Adipose tissue (tissue), 3 donors: ENCODE measurements around the gene PLEKHG3. TPM values are rescaled to one million over a fixed set of nuclear protein-coding genes. Genes with fewer than 3 reads are reported as not detected.

ENCODE experiments used
- H3K27ac ChIP-seq: one replicate; pipeline ENCODE4 v1.5.1; 2013; ENCODE audit warnings: low read depth, low read length
- WGBS, 3 donors: extraction: QIAGEN DNeasy Blood & Tissue Kit; methylation state at CpG; one replicate each; pipeline ENCODE4 v1.1.7; 2013; 5-methylcytosine and 5-hydroxymethylcytosine counted together
- polyA plus RNA-seq, 3 donors: library from polyadenylated mRNA; stranded (reverse); fragments of 200-250 nt; gene quantifications; one replicate each; pipeline ENCODE4 v1.2.3, GENCODE V29; 2013
- donor health status: healthy with polysubstance abuse.
- donor health status: Bipolar disorder and iron deficiency.
- donor health status: healthy.

Gene PLEKHG3
- polyA plus RNA-seq, 3 donors = 17.8 to 23.5 (median 21.3) TPM

- 42 to 68% (median 67%) methylated on average over 9 of the region's 9 CpGs for WGBS, 3 donors
- no peak overlapping the region for H3K27ac ChIP-seq
Observed at GRCh38 chr14:64755781-64756221, 51.6 kb downstream of the PLEKHG3 start.

GRCh38 chr14:64756712-64757111 is 52.5 kb downstream of the PLEKHG3 start:
- H3K27ac ChIP-seq = no peak overlapping the region
- WGBS, 3 donors = 92 to 97% (median 97%) methylated on average over 5 of the region's 5 CpGs

GRCh38 chr14:64757601-64758000 is 53.4 kb downstream of the PLEKHG3 start:
- 73 to 93% (median 87%) methylated on average over 2 to 3 of the region's 3 CpGs for WGBS, 3 donors
- no peak overlapping the region for H3K27ac ChIP-seq

- WGBS, 3 donors = 46 to 67% (median 63%) methylated on average over 3 of the region's 3 CpGs
- H3K27ac ChIP-seq = no peak overlapping the region
Observed at GRCh38 chr14:64758025-64758521, 53.8 kb downstream of the PLEKHG3 start.

- WGBS, 3 donors = 44 to 73% (median 65%) methylated on average over 7 of the region's 7 CpGs
- H3K27ac ChIP-seq = no peak overlapping the region
Observed at GRCh38 chr14:64758691-64759554, 54.7 kb downstream of the PLEKHG3 start.

GRCh38 chr14:64759555-64759938 is 55.3 kb downstream of the PLEKHG3 start:
- H3K27ac ChIP-seq = no peak overlapping the region
- WGBS, 3 donors = 95 to 98% (median 97%) methylated on average over 6 of the region's 6 CpGs

- WGBS, 3 donors = 55 to 66% (median 63%) methylated on average over 8 of the region's 8 CpGs
- H3K27ac ChIP-seq = no peak overlapping the region
Observed at GRCh38 chr14:64760146-64760755, 56.0 kb downstream of the PLEKHG3 start.

GRCh38 chr14:64760916-64761315 is 56.7 kb downstream of the PLEKHG3 start:
- H3K27ac ChIP-seq = no peak overlapping the region
- 55 to 83% (median 69%) methylated on average over 5 of the region's 5 CpGs for WGBS, 3 donors

GRCh38 chr14:64761441-64762043 is 57.3 kb downstream of the PLEKHG3 start:
- WGBS, 3 donors = 21 to 45% (median 38%) methylated on average over 5 of the region's 5 CpGs
- H3K27ac ChIP-seq = no peak overlapping the region

- WGBS, 3 donors = 8 to 24% (median 19%) methylated on average over 19 of the region's 19 CpGs
- no peak overlapping the region for H3K27ac ChIP-seq
Observed at GRCh38 chr14:64762044-64763034, 58.1 kb downstream of the PLEKHG3 start.

GRCh38 chr14:64763085-64763782 is 59.0 kb downstream of the PLEKHG3 start:
- 74 to 83% (median 81%) methylated on average over 11 of the region's 11 CpGs for WGBS, 3 donors

GRCh38 chr14:64763801-64764621 is 59.8 kb downstream of the PLEKHG3 start:
- WGBS, 3 donors = 55 to 60% (median 59%) methylated on average over 18 of the region's 18 CpGs
- H3K27ac ChIP-seq = no peak overlapping the region

More at GRCh38 chr14:64763085-64763782, 59.0 kb downstream of the PLEKHG3 start:
- H3K27ac ChIP-seq = no peak overlapping the region

- H3K27ac ChIP-seq = no peak overlapping the region
Observed at GRCh38 chr14:64764641-64765520, 60.7 kb downstream of the PLEKHG3 start.

GRCh38 chr14:64765740-64766302 is 61.6 kb downstream of the PLEKHG3 start:
- H3K27ac ChIP-seq = no peak overlapping the region
- 95 to 97% (median 96%) methylated on average over 4 of the region's 4 CpGs for WGBS, 3 donors

More at GRCh38 chr14:64764641-64765520, 60.7 kb downstream of the PLEKHG3 start:
- WGBS, 3 donors = 27 to 37% (median 29%) methylated on average over 21 to 29 of the region's 29 CpGs

- no peak overlapping the region for H3K27ac ChIP-seq
- 82 to 89% (median 85%) methylated on average over 20 to 25 of the region's 25 CpGs for WGBS, 3 donors
Observed at GRCh38 chr14:64766430-64767151, 62.4 kb downstream of the PLEKHG3 start.
